ENCODE results near the gene ARHGEF4.

The ARHGEF4 gene

GRCh38 chr2:130834931-130835765, 1.6 kb upstream of the ARHGEF4 start:
- no peak for DNase-seq

- no peak for DNase-seq
Measured at GRCh38 chr2:130835766-130836015, 1.0 kb upstream of the ARHGEF4 start.

GRCh38 chr2:130837175-130837810, 579 bp downstream of the ARHGEF4 start:
- no peak for DNase-seq

- no peak for DNase-seq
Measured at GRCh38 chr2:130837811-130838565, 1.3 kb downstream of the ARHGEF4 start.

- DNase-seq: no peak
Measured at GRCh38 chr2:130839011-130839780, 2.5 kb downstream of the ARHGEF4 start.

GRCh38 chr2:130840506-130840905, 3.8 kb downstream of the ARHGEF4 start:
- no peak for DNase-seq

- DNase-seq: no peak
Measured at GRCh38 chr2:130841741-130842365, 5.1 kb downstream of the ARHGEF4 start.

GRCh38 chr2:130842770-130843169, 6.1 kb downstream of the ARHGEF4 start:
- no peak for DNase-seq

- no peak for DNase-seq
Measured at GRCh38 chr2:130843321-130843985, 6.7 kb downstream of the ARHGEF4 start.

GRCh38 chr2:130844161-130844560, 7.4 kb downstream of the ARHGEF4 start:
- DNase-seq: no peak

- no peak for DNase-seq
Measured at GRCh38 chr2:130845505-130846085, 8.9 kb downstream of the ARHGEF4 start.

- DNase-seq: no peak
Measured at GRCh38 chr2:130846233-130846632, 9.5 kb downstream of the ARHGEF4 start.

- DNase-seq: no peak
Measured at GRCh38 chr2:130846686-130847375, 10.1 kb downstream of the ARHGEF4 start.

GRCh38 chr2:130847776-130848525, 11.2 kb downstream of the ARHGEF4 start:
- no peak for DNase-seq

GRCh38 chr2:130848526-130849210, 12.0 kb downstream of the ARHGEF4 start:
- DNase-seq: peak; percentile 12

- DNase-seq: no peak
Measured at GRCh38 chr2:130849896-130850787, 13.4 kb downstream of the ARHGEF4 start.

- DNase-seq: no peak
Measured at GRCh38 chr2:130850788-130851623, 14.3 kb downstream of the ARHGEF4 start.

Data from CD4-positive, alpha-beta T cell treated with Interleukin-17A for 4 hours (primary cell).